ENCODE data around the gene UCHL5. TPM values are rescaled to one million over a fixed set of nuclear protein-coding genes. Genes with fewer than 3 reads are reported as not detected.
A peak's percentile ranks its signal among the peaks of the same experiment; 100 is the strongest.
"Not testable (repeated sequence)": the region's sequence is repeated elsewhere in the genome, so short reads cannot be mapped to it uniquely, and the experiment has no call there.

The UCHL5 gene
- total RNA-seq, 4 donors from 2014 or later = 23.7 to 63.2 (median 35.4) TPM

DNA sequence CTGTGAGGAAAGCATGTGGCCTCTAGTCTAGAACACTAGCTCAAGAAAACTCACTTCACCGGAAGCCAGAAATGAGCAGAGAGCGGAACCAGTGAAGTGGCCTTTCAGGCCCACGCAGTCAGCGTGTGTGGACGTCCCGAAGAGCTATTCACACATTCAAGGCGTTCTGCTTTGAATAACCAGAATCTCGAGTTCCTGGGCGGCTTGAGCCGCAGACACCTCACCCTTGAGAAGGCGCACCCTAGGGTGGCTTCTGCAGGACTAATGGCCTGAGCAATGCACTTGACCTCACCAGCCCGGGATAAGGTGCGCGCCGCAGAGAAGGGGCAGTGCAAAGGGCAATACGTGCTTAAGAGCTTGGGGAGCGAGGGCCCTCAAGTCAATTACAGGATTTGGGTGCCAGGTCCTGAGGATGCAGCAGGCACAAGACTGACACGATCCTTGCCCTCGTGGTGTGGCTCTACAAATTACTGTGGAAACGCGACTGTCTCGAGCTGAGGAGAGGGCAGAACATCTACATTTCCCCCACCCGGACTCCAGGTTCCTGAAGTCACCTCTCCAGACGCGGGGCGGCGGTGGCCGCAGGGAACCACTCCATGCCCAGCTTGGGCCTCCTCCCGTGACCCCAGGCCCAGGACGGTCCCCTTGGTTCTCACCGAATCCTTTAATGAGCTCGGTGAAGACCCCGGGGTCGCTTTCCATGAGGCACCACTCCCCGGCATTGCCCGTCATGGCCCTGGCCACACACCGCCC, 455 bp downstream of the UCHL5 start:
- no peaks in the 10 kb centered on the region for H3K27me3 ChIP-seq
- H3K4me1 ChIP-seq = peaks cover 33% of the 10 kb centered on the region
- TF ChIP-seq POLR2AphosphoS5 (IDR thresholded peaks at IDR 0.05) = no peak
- no peak for TF ChIP-seq POLR2A (IDR thresholded peaks at IDR 0.05)
- TF ChIP-seq, protein P1, sequence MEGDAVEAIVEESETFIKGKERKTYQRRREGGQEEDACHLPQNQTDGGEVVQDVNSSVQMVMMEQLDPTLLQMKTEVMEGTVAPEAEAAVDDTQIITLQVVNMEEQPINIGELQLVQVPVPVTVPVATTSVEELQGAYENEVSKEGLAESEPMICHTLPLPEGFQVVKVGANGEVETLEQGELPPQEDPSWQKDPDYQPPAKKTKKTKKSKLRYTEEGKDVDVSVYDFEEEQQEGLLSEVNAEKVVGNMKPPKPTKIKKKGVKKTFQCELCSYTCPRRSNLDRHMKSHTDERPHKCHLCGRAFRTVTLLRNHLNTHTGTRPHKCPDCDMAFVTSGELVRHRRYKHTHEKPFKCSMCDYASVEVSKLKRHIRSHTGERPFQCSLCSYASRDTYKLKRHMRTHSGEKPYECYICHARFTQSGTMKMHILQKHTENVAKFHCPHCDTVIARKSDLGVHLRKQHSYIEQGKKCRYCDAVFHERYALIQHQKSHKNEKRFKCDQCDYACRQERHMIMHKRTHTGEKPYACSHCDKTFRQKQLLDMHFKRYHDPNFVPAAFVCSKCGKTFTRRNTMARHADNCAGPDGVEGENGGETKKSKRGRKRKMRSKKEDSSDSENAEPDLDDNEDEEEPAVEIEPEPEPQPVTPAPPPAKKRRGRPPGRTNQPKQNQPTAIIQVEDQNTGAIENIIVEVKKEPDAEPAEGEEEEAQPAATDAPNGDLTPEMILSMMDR (IDR thresholded peaks at IDR 0.05) = no peak
- no peak for TF ChIP-seq EP300 (IDR thresholded peaks at IDR 0.05)
- H3K36me3 ChIP-seq = no peaks in the 10 kb centered on the region
- H3K27ac ChIP-seq = peak overlapping the region; percentile 100
- peak overlapping the region; percentile 95 for H3K4me3 ChIP-seq
- peak; percentile 64 to 81 for DNase-seq (ENCODE audit: low spot score in 2 of 2)
- H3K9me3 ChIP-seq = no peaks in the 10 kb centered on the region
- WGBS = 0% methylated on average over 17 of the region's 37 CpGs

DNA sequence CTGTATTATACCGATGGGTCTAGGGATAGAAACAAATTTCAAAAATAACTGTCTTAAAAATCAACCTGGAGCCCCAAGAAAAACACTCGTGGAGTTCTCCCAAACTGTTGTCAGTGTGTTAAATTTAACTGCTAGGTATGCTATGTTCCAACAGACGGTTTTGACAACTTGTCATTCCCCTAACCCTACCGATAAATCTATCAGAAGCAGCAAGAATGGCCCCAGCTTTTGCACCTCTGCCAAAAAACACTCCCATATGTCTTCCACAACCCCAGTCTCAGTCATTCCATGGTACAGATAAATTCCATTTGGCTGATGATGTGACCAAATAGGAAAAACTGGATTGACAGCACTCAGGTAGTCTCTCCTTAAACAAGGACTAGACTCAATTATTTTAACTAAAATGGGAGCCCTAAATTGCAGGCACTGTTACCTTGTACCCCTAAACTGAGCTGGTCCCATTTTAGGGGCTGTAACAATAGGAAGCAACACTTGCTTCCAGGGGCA, 4.9 kb downstream of the UCHL5 start:
- no peak overlapping the region for H3K27ac ChIP-seq
- peaks cover 16% of the 10 kb centered on the region for H3K4me1 ChIP-seq
- H3K9me3 ChIP-seq = no peaks in the 10 kb centered on the region
- no peak for TF ChIP-seq EP300 (IDR thresholded peaks at IDR 0.05)
- TF ChIP-seq, protein P1 (IDR thresholded peaks at IDR 0.05) = no peak
- TF ChIP-seq POLR2A (IDR thresholded peaks at IDR 0.05) = no peak
- no peak for TF ChIP-seq POLR2AphosphoS5 (IDR thresholded peaks at IDR 0.05)
- H3K27me3 ChIP-seq = no peaks in the 10 kb centered on the region
- WGBS = 76% methylated on average over 4 of the region's 4 CpGs
- no peak for DNase-seq (ENCODE audit: low spot score in 2 of 2)
- H3K36me3 ChIP-seq = peaks cover 14% of the 10 kb centered on the region
- H3K4me3 ChIP-seq = no peak overlapping the region

DNA sequence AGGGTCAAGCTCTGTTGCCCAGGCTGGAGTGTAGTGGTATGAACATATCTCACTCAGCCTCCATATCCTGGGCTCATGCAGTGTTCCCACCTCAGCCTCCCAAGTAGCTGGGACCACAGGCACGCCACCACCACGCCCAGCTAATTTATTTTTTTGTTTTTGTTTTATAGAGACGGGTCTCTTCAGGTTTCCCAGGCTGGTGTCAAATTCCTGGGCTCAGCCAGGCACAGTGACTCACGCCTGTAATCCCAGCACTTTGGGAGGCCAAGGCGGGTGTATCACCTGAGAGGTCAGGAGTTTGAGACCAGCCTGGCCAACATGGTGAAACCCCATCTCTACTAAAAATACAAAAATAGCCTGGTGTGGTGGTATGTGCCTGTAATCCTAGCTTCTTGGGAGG, 10.2 kb downstream of the UCHL5 start:
- not testable (repeated sequence) for H3K27ac ChIP-seq; H3K4me1 ChIP-seq; H3K4me3 ChIP-seq; DNase-seq (ENCODE audit: low spot score in 2 of 2); H3K9me3 ChIP-seq; H3K27me3 ChIP-seq
- 89% methylated on average over 5 of the region's 5 CpGs for WGBS
- H3K36me3 ChIP-seq = peaks cover 45% of the 10 kb centered on the region

DNA sequence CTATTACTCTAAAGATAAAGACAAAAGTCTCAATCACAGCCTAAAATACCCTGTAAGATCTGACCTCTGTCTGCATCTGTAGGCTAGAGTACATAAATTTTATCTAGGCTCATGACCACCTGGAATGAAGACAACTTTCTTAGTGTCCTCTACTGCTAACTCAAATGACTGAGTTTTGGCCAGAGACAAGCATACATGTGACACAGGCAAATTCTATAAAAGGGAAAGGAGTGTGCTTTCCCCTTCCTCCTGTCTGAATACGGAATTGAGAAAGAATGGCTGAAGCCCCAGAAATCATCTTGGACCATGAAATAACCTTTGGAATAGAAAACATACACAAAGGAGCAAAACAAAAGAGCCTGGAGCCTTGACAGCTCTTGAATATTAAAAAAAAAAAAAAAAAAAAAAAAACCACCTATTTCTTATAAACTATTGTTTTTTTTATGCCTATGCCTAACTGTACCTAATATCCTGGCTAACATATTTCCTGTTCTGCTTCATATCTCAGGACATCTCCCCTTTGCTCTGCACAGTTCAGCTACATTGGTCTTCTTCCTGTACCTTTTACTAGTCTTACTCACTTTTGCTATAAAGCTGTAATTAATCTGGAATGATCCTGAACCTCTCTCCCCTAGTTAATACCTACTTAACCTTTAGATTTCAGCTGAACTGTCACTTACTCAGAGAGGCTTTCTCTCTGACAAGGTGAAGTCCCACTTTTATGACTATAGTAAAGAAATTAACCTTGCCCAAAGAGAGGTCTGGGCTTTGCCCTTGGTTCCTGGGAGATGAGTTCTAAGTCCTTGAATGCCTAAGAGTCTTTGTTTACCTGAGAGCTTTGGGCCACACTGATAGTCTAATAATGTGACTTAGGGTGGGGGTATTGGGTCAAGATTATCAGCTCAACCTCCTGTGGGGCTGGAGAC, 16.1 kb downstream of the UCHL5 start:
- 88% methylated on average over 1 of the region's 1 CpG for WGBS
- Histone ChIP-seq H3K9me3 (no peaks in the 10 kb centered on the region), H3K36me3 (peaks cover 27% of the 10 kb centered on the region), H3K4me3 (no peak overlapping the region), H3K27me3 (no peaks in the 10 kb centered on the region), H3K4me1 (no peaks in the 10 kb centered on the region), H3K27ac (no peak overlapping the region)
- TF ChIP-seq, protein P1 (IDR thresholded peaks at IDR 0.05) = no peak
- TF ChIP-seq POLR2AphosphoS5 (IDR thresholded peaks at IDR 0.05) (no peak), EP300 (IDR thresholded peaks at IDR 0.05) (no peak), POLR2A (IDR thresholded peaks at IDR 0.05) (no peak)
- DNase-seq (ENCODE audit: low spot score in 2 of 2) = no peak

DNA sequence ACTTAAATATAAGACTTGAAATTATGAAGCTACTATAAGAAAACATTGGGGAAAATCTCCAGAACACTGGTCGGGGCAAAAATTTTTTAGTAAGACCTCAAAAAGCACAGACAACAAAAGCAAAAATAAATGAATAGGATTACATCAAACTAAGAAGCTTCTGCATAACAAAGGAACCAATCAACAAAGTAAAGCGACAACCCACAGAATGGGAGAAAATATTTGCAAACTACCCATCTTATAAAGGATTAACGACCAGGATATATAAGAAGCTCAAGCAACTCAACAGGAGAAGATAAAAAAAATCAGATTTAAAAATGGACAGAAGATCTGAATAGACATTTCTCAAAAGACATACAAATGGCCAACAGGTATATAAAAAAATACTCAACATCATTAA, 19.1 kb downstream of the UCHL5 start:
- no peaks in the 10 kb centered on the region for H3K4me1 ChIP-seq
- no peak overlapping the region for H3K27ac ChIP-seq
- H3K4me3 ChIP-seq = no peak overlapping the region
- H3K9me3 ChIP-seq = no peaks in the 10 kb centered on the region
- no peaks in the 10 kb centered on the region for H3K27me3 ChIP-seq
- DNase-seq (ENCODE audit: low spot score in 2 of 2) = no peak
- whole genome bisulfite sequencing = 89% methylated on average over 3 of the region's 3 CpGs
- H3K36me3 ChIP-seq = peaks cover 10% of the 10 kb centered on the region
- no peak for TF ChIP-seq POLR2AphosphoS5 (IDR thresholded peaks at IDR 0.05)
- TF ChIP-seq POLR2A (IDR thresholded peaks at IDR 0.05) = no peak
- TF ChIP-seq EP300 (IDR thresholded peaks at IDR 0.05) = no peak
- TF ChIP-seq, protein P1 (IDR thresholded peaks at IDR 0.05) = no peak

All from suprapubic skin (tissue), 4 donors.